HG03558 (cell line): ENCODE results near the gene FYTTD1.

Experiments
- ATAC-seq: cut with Tn5 transposase; IDR thresholded peaks from one replicate; pipeline ENCODE4 v1.9.1; 2021; ENCODE audit warnings: moderate number of reproducible peaks; ENCODE audit not compliant: unreplicated experiment; ENCODE audit errors: extremely low read depth

The FYTTD1 gene

GRCh38 chr3:197736491-197737318 lies 13.0 kb upstream of the FYTTD1 start, which contains the start of gene RUBCN:
Gene RUBCN (minus strand): TSS chr3:197736904. CDS start chr3:197736719, 185 bp downstream.
- ATAC-seq = peak; percentile 66

- no peak for ATAC-seq
Measured at GRCh38 chr3:197737319-197737649, 12.4 kb upstream of the FYTTD1 start.

GRCh38 chr3:197737749-197738462 lies 11.8 kb upstream of the FYTTD1 start:
- no peak for ATAC-seq

GRCh38 chr3:197742787-197743186 lies 6.9 kb upstream of the FYTTD1 start:
- no peak for ATAC-seq

GRCh38 chr3:197746209-197746608 lies 3.5 kb upstream of the FYTTD1 start:
- ATAC-seq = no peak

- ATAC-seq = no peak
Measured at GRCh38 chr3:197746801-197747237, 2.9 kb upstream of the FYTTD1 start.

- ATAC-seq = no peak
Measured at GRCh38 chr3:197748597-197749314, 927 bp upstream of the FYTTD1 start.

GRCh38 chr3:197749315-197749600 lies 425 bp upstream of the FYTTD1 start:
- peak; percentile 13 for ATAC-seq

- no peak for ATAC-seq
Measured at GRCh38 chr3:197750396-197750831, 731 bp downstream of the FYTTD1 start.

- ATAC-seq = no peak
Measured at GRCh38 chr3:197750858-197751737, 1.4 kb downstream of the FYTTD1 start.

GRCh38 chr3:197752107-197752506 lies 2.4 kb downstream of the FYTTD1 start:
- ATAC-seq = no peak

GRCh38 chr3:197753263-197753662 lies 3.6 kb downstream of the FYTTD1 start:
- no peak for ATAC-seq

- ATAC-seq = no peak
Measured at GRCh38 chr3:197756704-197757103, 7.0 kb downstream of the FYTTD1 start.

GRCh38 chr3:197758512-197758911 lies 8.8 kb downstream of the FYTTD1 start:
- ATAC-seq = no peak

- ATAC-seq = no peak
Measured at GRCh38 chr3:197761784-197762183, 12.1 kb downstream of the FYTTD1 start.

GRCh38 chr3:197775317-197775716 lies 25.6 kb downstream of the FYTTD1 start:
- no peak for ATAC-seq

GRCh38 chr3:197782230-197782629 lies 32.5 kb downstream of the FYTTD1 start:
- no peak for ATAC-seq

GRCh38 chr3:197784019-197784585 lies 34.4 kb downstream of the FYTTD1 start:
- no peak for ATAC-seq

GRCh38 chr3:197787412-197787811 lies 37.7 kb downstream of the FYTTD1 start:
- no peak for ATAC-seq

- ATAC-seq = no peak
Measured at GRCh38 chr3:197789309-197789708, 39.6 kb downstream of the FYTTD1 start.
